Astrocyte (in vitro differentiated cells and primary cell): ENCODE measurements around the gene RAX2. TPM values are rescaled to one million over a fixed set of nuclear protein-coding genes. Genes with fewer than 3 reads are reported as not detected.
"Not testable (repeated sequence)": the region's sequence is repeated elsewhere in the genome, so short reads cannot be mapped to it uniquely, and the experiment has no call there.

Experiments
- DNase-seq: peaks from one replicate; pipeline ENCODE4 v3.0.0-alpha.2; 2010; ENCODE audit warnings: low read depth
- FAIRE-seq: peaks from 2 replicates; lab custom pipeline; 2011; peaks lifted over from hg19 to GRCh38; lab: Jason Lieb, UNC
- H2AFZ ChIP-seq: 2 replicates; pipeline ENCODE4 v1.6.0; 2012; ENCODE audit warnings: low read depth, low read length, inconsistent platforms
- H3K27ac ChIP-seq: 2 replicates; pipeline ENCODE4 v1.5.1; 2011; ENCODE audit warnings: low read depth, low read length, inconsistent platforms
- H3K27me3 ChIP-seq: 2 replicates; pipeline ENCODE4 v1.6.0; 2011; ENCODE audit warnings: low read length, inconsistent platforms; ENCODE audit not compliant: insufficient read depth
- H3K36me3 ChIP-seq: 2 replicates; pipeline ENCODE4 v1.5.1; 2011; ENCODE audit warnings: low read length, inconsistent platforms; ENCODE audit not compliant: insufficient read depth
- H3K4me1 ChIP-seq: 2 replicates; pipeline ENCODE4 v1.5.1; 2011; ENCODE audit warnings: low read length, inconsistent platforms; ENCODE audit not compliant: insufficient read depth
- H3K4me2 ChIP-seq: 2 replicates; pipeline ENCODE4 v1.6.0; 2012; ENCODE audit warnings: low read length, inconsistent platforms
- H3K4me3 ChIP-seq: 2 replicates; pipeline ENCODE4 v1.5.1; 2011; ENCODE audit warnings: low read depth, mild to moderate bottlenecking, low read length, inconsistent platforms; ENCODE audit not compliant: insufficient read depth
- H3K79me2 ChIP-seq: 2 replicates; pipeline ENCODE4 v1.6.0; 2012; ENCODE audit warnings: mild to moderate bottlenecking, low read length, inconsistent platforms; ENCODE audit not compliant: insufficient read depth
- H3K9ac ChIP-seq: 2 replicates; pipeline ENCODE4 v1.6.0; 2012; ENCODE audit warnings: mild to moderate bottlenecking, low read length, inconsistent platforms
- H3K9me3 ChIP-seq: 2 replicates; pipeline ENCODE4 v1.5.1; 2012; ENCODE audit warnings: low read depth, mild to moderate bottlenecking, low read length, inconsistent platforms; ENCODE audit not compliant: insufficient read depth
- H4K20me1 ChIP-seq: 2 replicates; pipeline ENCODE4 v1.6.0; 2012; ENCODE audit warnings: low read length, inconsistent platforms; ENCODE audit not compliant: insufficient read depth
- H3K27ac Mint-ChIP-seq: one replicate; pipeline ENCODE4 v1.8.0; 2021; ENCODE audit warnings: mild to moderate bottlenecking, mixed read lengths; ENCODE audit not compliant: unreplicated experiment
- H3K27me3 Mint-ChIP-seq: one replicate; pipeline ENCODE4 v1.8.0; 2021; ENCODE audit warnings: low read depth, mixed read lengths; ENCODE audit not compliant: unreplicated experiment
- H3K36me3 Mint-ChIP-seq: one replicate; pipeline ENCODE4 v1.8.0; 2021; ENCODE audit warnings: low read depth, mixed read lengths; ENCODE audit not compliant: unreplicated experiment
- H3K4me1 Mint-ChIP-seq: one replicate; pipeline ENCODE4 v1.8.0; 2021; ENCODE audit warnings: low read depth, mixed read lengths; ENCODE audit not compliant: unreplicated experiment
- H3K4me3 Mint-ChIP-seq: one replicate; pipeline ENCODE4 v1.8.0; 2021; ENCODE audit warnings: mild to moderate bottlenecking, moderate library complexity, mixed read lengths; ENCODE audit not compliant: unreplicated experiment
- H3K9me3 Mint-ChIP-seq: one replicate; pipeline ENCODE4 v1.8.0; 2021; ENCODE audit warnings: mild to moderate bottlenecking, mixed read lengths; ENCODE audit not compliant: unreplicated experiment
- EZH2 ChIP-seq: IDR thresholded peaks from 2 replicates; pipeline ENCODE4 v1.6.1; 2012; ENCODE audit warnings: mild to moderate bottlenecking, low read length, inconsistent platforms; ENCODE audit not compliant: insufficient read depth
- total RNA-seq: library from RNA; stranded (reverse); gene quantifications from 2 replicates; pipeline ENCODE4 v1.2.1, GENCODE V29; 2021
- TF ChIP-seq, protein P1 (sequence below): IDR thresholded peaks from 2 replicates; pipeline ENCODE4 v1.5.1; 2011; ENCODE audit warnings: low read depth, mild to moderate bottlenecking, inconsistent platforms, low read length, moderate library complexity; ENCODE audit not compliant: insufficient read depth

The RAX2 gene
- total RNA-seq, 1 donor from 2014 or later: not detected

DNA sequence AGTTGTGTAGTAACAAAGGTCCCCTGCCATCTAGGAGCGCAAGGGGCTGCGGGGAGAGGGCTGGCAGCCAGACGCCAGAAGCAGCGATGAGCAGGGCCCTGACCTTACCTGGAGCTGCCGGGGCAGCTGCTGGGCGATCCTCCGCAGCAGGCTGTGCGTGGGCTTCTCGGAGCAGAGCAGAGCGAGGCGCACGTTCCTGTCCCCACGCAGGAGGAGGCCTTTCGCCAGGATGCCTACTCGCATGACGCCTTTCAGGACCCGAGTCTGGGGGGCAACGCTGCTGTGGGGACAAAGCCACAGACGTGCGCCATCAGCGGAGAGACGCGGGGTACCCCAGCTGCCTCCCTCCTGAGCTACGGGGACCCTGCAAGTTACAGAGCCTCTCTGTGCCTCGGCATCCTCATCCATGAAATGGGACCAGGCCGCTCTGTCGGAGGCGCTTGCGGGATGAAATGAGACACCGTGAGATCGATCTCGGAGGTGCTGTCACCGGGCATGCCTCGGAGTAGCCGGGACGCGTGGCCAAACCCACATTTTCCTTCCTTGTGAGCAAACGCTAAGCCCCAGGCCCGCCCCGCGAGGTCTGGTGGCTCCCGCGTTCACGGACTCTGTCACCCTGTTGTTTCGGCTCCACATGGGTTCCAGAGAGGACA, 44.7 kb upstream of the RAX2 start:
- no peak for FAIRE-seq
- Histone ChIP-seq H3K27me3 (no peaks in the 10 kb centered on the region), H3K27ac (no peak overlapping the region), H3K4me3 (no peak overlapping the region), H3K36me3 (no peaks in the 10 kb centered on the region), H3K9ac (no peak overlapping the region), H3K79me2 (no peaks in the 10 kb centered on the region), H4K20me1 (no peaks in the 10 kb centered on the region), H3K4me2 (no peak overlapping the region), H3K9me3 (no peaks in the 10 kb centered on the region), H2AFZ (no peak overlapping the region), H3K4me1 (peaks cover 7% of the 10 kb centered on the region)
- H3K9me3 Mint-ChIP-seq: no peaks in the 10 kb centered on the region
- no peak overlapping the region for H3K4me3 Mint-ChIP-seq
- H3K27ac Mint-ChIP-seq: no peak overlapping the region
- H3K4me1 Mint-ChIP-seq: peaks cover 5% of the 10 kb centered on the region
- H3K27me3 Mint-ChIP-seq: peaks cover 1% of the 10 kb centered on the region
- no peak for TF ChIP-seq EZH2
- TF ChIP-seq, protein P1, sequence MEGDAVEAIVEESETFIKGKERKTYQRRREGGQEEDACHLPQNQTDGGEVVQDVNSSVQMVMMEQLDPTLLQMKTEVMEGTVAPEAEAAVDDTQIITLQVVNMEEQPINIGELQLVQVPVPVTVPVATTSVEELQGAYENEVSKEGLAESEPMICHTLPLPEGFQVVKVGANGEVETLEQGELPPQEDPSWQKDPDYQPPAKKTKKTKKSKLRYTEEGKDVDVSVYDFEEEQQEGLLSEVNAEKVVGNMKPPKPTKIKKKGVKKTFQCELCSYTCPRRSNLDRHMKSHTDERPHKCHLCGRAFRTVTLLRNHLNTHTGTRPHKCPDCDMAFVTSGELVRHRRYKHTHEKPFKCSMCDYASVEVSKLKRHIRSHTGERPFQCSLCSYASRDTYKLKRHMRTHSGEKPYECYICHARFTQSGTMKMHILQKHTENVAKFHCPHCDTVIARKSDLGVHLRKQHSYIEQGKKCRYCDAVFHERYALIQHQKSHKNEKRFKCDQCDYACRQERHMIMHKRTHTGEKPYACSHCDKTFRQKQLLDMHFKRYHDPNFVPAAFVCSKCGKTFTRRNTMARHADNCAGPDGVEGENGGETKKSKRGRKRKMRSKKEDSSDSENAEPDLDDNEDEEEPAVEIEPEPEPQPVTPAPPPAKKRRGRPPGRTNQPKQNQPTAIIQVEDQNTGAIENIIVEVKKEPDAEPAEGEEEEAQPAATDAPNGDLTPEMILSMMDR: no peak
- no peak for DNase-seq
- no peaks in the 10 kb centered on the region for H3K36me3 Mint-ChIP-seq

DNA sequence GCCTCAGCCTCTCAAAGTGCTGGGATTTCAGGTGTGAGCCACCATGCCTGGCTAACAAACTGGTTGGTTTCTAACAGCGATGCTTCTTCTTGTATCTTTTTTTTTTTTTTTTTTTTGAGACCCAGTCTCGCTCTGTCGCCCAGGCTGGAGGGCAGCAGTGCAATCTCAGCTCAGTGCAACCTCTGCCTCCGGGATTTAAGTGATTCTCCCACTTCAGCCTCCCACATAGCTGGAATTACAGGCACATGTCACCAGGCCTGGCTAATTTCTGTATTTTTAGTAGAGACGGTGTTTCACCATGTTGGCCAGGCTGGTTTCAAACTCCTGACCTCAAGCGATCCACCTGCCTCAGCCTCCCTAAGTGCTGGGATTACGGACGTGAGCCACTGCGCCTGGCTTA, 44.1 kb upstream of the RAX2 start:
- H3K27me3 ChIP-seq, H3K36me3 ChIP-seq, H3K27ac ChIP-seq, H3K27ac Mint-ChIP-seq, H3K27me3 Mint-ChIP-seq, H4K20me1 ChIP-seq, H3K4me3 Mint-ChIP-seq, H3K4me2 ChIP-seq, H3K4me1 Mint-ChIP-seq, H3K9me3 Mint-ChIP-seq, H3K36me3 Mint-ChIP-seq, H3K9ac ChIP-seq, DNase-seq, H2AFZ ChIP-seq, H3K4me3 ChIP-seq, H3K9me3 ChIP-seq, H3K4me1 ChIP-seq, H3K79me2 ChIP-seq, FAIRE-seq: not testable (repeated sequence)

DNA sequence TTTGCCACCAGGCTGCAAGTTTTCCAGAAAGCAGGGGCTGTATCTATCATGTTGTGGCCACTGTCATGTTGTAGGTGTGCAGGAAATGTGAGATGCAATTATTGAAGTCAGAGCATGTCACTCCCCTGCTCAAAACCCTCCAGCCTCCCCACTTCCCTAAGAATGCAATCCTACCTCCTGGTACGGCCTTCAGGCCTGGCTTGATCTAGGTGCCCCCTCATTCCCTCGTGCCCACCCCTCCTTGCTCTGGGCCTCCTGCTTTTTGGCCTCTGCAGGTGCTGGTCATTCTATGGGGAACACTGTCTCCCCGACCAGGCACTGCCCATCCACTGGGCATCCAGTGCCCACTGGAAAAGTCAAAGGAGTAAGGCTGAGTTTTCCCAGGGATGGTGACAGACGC, 42.6 kb upstream of the RAX2 start:
- no peaks in the 10 kb centered on the region for H3K27me3 ChIP-seq
- no peaks in the 10 kb centered on the region for H3K36me3 ChIP-seq
- H3K36me3 Mint-ChIP-seq: no peaks in the 10 kb centered on the region
- no peak for FAIRE-seq
- H3K79me2 ChIP-seq: no peaks in the 10 kb centered on the region
- H3K9ac ChIP-seq: no peak overlapping the region
- peaks cover 5% of the 10 kb centered on the region for H3K4me1 Mint-ChIP-seq
- no peak overlapping the region for H3K27ac ChIP-seq
- TF ChIP-seq, protein P1: no peak
- peaks cover 7% of the 10 kb centered on the region for H3K4me1 ChIP-seq
- no peaks in the 10 kb centered on the region for H4K20me1 ChIP-seq
- H3K9me3 Mint-ChIP-seq: no peaks in the 10 kb centered on the region
- no peaks in the 10 kb centered on the region for H3K9me3 ChIP-seq
- DNase-seq: no peak
- H2AFZ ChIP-seq: no peak overlapping the region
- H3K4me3 ChIP-seq: no peak overlapping the region
- H3K4me3 Mint-ChIP-seq: no peak overlapping the region
- no peak overlapping the region for H3K27ac Mint-ChIP-seq
- no peak overlapping the region for H3K4me2 ChIP-seq
- no peaks in the 10 kb centered on the region for H3K27me3 Mint-ChIP-seq
